Measurements from ENCODE around the gene ADARB2. TPM values are rescaled to one million over a fixed set of nuclear protein-coding genes. Genes with fewer than 3 reads are reported as not detected.

The ADARB2 gene
- total and polyA plus RNA-seq, 4 donors: 0.55 to 0.70 (median 0.59) TPM; not detected in 1

GRCh38 chr10:1738950-1739349 is 1.6 kb upstream of the ADARB2 start:
- Histone ChIP-seq H3K9ac (ENCODE audit: low read depth in 1 of 2, low read length in 2 of 2) (no peak overlapping the region), H3K27me3 (ENCODE audit: control insufficient read depth in 4 of 4, insufficient read depth in 4 of 4, low read length in 3 of 4) (peaks cover 0 to 18% (median 3%) of the 10 kb centered on the region in 4 donors), H3K36me3 (ENCODE audit: control insufficient read depth in 4 of 4, insufficient read depth in 3 of 4, low read depth in 1 of 4, low read length in 3 of 4) (no peaks in the 10 kb centered on the region), H3K4me1 (ENCODE audit: control insufficient read depth in 4 of 4, insufficient read depth in 4 of 4, low read length in 3 of 4) (peaks cover 0 to 4% (median 2%) of the 10 kb centered on the region in 4 donors), H3K27ac (ENCODE audit: low read depth in 1 of 2, low read length in 2 of 2) (no peak overlapping the region), H3K4me3 (ENCODE audit: low read depth in 1 of 3, low read length in 3 of 3) (no peak overlapping the region), H3K9me3 (ENCODE audit: control insufficient read depth in 4 of 4, low read length in 3 of 4) (no peaks in the 10 kb centered on the region)
- DNase-seq (ENCODE audit: low spot score): no peak
- TF ChIP-seq EGR1 (IDR thresholded peaks at IDR 0.05; ENCODE audit: low read depth in 2 of 2): no peak
- TF ChIP-seq RAD21 (IDR thresholded peaks at IDR 0.05): no peak
- TF ChIP-seq ATF3 (IDR thresholded peaks at IDR 0.05): no peak
- TF ChIP-seq, protein P1, sequence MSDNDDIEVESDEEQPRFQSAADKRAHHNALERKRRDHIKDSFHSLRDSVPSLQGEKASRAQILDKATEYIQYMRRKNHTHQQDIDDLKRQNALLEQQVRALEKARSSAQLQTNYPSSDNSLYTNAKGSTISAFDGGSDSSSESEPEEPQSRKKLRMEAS (IDR thresholded peaks at IDR 0.05): no peak
- no peak for TF ChIP-seq JUND (IDR thresholded peaks at IDR 0.05)
- TF ChIP-seq HNF4A (conservative IDR thresholded peaks at IDR 0.05): no peak
- TF ChIP-seq NR2F2 (IDR thresholded peaks at IDR 0.05): no peak
- no peak for TF ChIP-seq TAF1 (conservative IDR thresholded peaks at IDR 0.05)
- TF ChIP-seq, protein P2, sequence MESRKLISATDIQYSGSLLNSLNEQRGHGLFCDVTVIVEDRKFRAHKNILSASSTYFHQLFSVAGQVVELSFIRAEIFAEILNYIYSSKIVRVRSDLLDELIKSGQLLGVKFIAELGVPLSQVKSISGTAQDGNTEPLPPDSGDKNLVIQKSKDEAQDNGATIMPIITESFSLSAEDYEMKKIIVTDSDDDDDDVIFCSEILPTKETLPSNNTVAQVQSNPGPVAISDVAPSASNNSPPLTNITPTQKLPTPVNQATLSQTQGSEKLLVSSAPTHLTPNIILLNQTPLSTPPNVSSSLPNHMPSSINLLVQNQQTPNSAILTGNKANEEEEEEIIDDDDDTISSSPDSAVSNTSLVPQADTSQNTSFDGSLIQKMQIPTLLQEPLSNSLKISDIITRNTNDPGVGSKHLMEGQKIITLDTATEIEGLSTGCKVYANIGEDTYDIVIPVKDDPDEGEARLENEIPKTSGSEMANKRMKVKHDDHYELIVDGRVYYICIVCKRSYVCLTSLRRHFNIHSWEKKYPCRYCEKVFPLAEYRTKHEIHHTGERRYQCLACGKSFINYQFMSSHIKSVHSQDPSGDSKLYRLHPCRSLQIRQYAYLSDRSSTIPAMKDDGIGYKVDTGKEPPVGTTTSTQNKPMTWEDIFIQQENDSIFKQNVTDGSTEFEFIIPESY (IDR thresholded peaks at IDR 0.05): no peak
- TF ChIP-seq, protein P3, sequence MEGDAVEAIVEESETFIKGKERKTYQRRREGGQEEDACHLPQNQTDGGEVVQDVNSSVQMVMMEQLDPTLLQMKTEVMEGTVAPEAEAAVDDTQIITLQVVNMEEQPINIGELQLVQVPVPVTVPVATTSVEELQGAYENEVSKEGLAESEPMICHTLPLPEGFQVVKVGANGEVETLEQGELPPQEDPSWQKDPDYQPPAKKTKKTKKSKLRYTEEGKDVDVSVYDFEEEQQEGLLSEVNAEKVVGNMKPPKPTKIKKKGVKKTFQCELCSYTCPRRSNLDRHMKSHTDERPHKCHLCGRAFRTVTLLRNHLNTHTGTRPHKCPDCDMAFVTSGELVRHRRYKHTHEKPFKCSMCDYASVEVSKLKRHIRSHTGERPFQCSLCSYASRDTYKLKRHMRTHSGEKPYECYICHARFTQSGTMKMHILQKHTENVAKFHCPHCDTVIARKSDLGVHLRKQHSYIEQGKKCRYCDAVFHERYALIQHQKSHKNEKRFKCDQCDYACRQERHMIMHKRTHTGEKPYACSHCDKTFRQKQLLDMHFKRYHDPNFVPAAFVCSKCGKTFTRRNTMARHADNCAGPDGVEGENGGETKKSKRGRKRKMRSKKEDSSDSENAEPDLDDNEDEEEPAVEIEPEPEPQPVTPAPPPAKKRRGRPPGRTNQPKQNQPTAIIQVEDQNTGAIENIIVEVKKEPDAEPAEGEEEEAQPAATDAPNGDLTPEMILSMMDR (IDR thresholded peaks at IDR 0.05; ENCODE audit: low read depth, low read length, missing input control): no peak
- no peak for TF ChIP-seq HNF4G (IDR thresholded peaks at IDR 0.05)
- WGBS: 43% methylated on average over 5 of the region's 5 CpGs

GRCh38 chr10:1736972-1737221 is 428 bp downstream of the ADARB2 start:
- no peak overlapping the region for H3K27ac ChIP-seq (ENCODE audit: low read depth in 1 of 2, low read length in 2 of 2)

More at GRCh38 chr10:1736972-1737221, 428 bp downstream of the ADARB2 start:
- Histone ChIP-seq H3K9ac (ENCODE audit: low read depth in 1 of 2, low read length in 2 of 2) (no peak overlapping the region), H3K9me3 (ENCODE audit: control insufficient read depth in 4 of 4, low read length in 3 of 4) (no peaks in the 10 kb centered on the region), H3K27me3 (ENCODE audit: control insufficient read depth in 4 of 4, insufficient read depth in 4 of 4, low read length in 3 of 4) (peaks cover 0 to 14% (median 3%) of the 10 kb centered on the region in 4 donors), H3K4me1 (ENCODE audit: control insufficient read depth in 4 of 4, insufficient read depth in 4 of 4, low read length in 3 of 4) (peaks cover 0 to 9% (median 2%) of the 10 kb centered on the region in 4 donors), H3K36me3 (ENCODE audit: control insufficient read depth in 4 of 4, insufficient read depth in 3 of 4, low read depth in 1 of 4, low read length in 3 of 4) (no peaks in the 10 kb centered on the region), H3K4me3 (ENCODE audit: low read depth in 1 of 3, low read length in 3 of 3) (no peak overlapping the region)
- WGBS: 2% methylated on average over 17 of the region's 17 CpGs
- DNase-seq (ENCODE audit: low spot score): no peak
- TF ChIP-seq, protein P3 (IDR thresholded peaks at IDR 0.05; ENCODE audit: low read depth, low read length, missing input control): no peak
- TF ChIP-seq NR2F2 (IDR thresholded peaks at IDR 0.05) (no peak), SP1 (IDR thresholded peaks at IDR 0.05) (no peak), RAD21 (IDR thresholded peaks at IDR 0.05) (no peak), TAF1 (conservative IDR thresholded peaks at IDR 0.05) (no peak), RXRA (IDR thresholded peaks at IDR 0.05) (no peak), ATF3 (IDR thresholded peaks at IDR 0.05) (no peak), HNF4G (IDR thresholded peaks at IDR 0.05) (no peak), GABPA (IDR thresholded peaks at IDR 0.05 in 1 of 2, conservative IDR thresholded peaks at IDR 0.05 in 1 of 2) (no peak), YY1 (IDR thresholded peaks at IDR 0.05) (no peak), HNF4A (conservative IDR thresholded peaks at IDR 0.05) (no peak), JUND (IDR thresholded peaks at IDR 0.05) (no peak), EGR1 (IDR thresholded peaks at IDR 0.05; ENCODE audit: low read depth in 2 of 2) (no peak), FOXA2 (IDR thresholded peaks at IDR 0.05) (no peak), FOXA1 (IDR thresholded peaks at IDR 0.05) (no peak)
- TF ChIP-seq, protein P4, sequence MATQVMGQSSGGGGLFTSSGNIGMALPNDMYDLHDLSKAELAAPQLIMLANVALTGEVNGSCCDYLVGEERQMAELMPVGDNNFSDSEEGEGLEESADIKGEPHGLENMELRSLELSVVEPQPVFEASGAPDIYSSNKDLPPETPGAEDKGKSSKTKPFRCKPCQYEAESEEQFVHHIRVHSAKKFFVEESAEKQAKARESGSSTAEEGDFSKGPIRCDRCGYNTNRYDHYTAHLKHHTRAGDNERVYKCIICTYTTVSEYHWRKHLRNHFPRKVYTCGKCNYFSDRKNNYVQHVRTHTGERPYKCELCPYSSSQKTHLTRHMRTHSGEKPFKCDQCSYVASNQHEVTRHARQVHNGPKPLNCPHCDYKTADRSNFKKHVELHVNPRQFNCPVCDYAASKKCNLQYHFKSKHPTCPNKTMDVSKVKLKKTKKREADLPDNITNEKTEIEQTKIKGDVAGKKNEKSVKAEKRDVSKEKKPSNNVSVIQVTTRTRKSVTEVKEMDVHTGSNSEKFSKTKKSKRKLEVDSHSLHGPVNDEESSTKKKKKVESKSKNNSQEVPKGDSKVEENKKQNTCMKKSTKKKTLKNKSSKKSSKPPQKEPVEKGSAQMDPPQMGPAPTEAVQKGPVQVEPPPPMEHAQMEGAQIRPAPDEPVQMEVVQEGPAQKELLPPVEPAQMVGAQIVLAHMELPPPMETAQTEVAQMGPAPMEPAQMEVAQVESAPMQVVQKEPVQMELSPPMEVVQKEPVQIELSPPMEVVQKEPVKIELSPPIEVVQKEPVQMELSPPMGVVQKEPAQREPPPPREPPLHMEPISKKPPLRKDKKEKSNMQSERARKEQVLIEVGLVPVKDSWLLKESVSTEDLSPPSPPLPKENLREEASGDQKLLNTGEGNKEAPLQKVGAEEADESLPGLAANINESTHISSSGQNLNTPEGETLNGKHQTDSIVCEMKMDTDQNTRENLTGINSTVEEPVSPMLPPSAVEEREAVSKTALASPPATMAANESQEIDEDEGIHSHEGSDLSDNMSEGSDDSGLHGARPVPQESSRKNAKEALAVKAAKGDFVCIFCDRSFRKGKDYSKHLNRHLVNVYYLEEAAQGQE (IDR thresholded peaks at IDR 0.05): no peak
- TF ChIP-seq, protein P2 (IDR thresholded peaks at IDR 0.05): no peak
- TF ChIP-seq, protein P1 (IDR thresholded peaks at IDR 0.05): no peak
